SU-DHL-6 (cell line): ENCODE results near the gene THRAP3.

Experiments used
- CTCF ChIP-seq: fragments of 200-600 bp; sonication (generic); IDR thresholded peaks from one replicate; pipeline ENCODE4 v1.5.1; 2017; ENCODE audit warnings: antibody characterized with exemption, mild to moderate bottlenecking, low read length, moderate library complexity; ENCODE audit not compliant: insufficient read depth, poor library complexity, severe bottlenecking
- EZH2phosphoT487 ChIP-seq: fragments of 200-600 bp; sonication (generic), shearing (Covaris generic); conservative IDR thresholded peaks from 2 replicates; pipeline ENCODE4 v1.6.1; 2018; ENCODE audit warnings: mild to moderate bottlenecking, antibody characterized with exemption, low read length, moderate library complexity, mixed read lengths

- TF ChIP-seq CTCF: no peak
- TF ChIP-seq EZH2phosphoT487: no peak
Observed at GRCh38 chr1:36253161-36253862, 29.1 kb downstream of the THRAP3 start.
